ENCODE data around the gene BPTF. TPM values are rescaled to one million over a fixed set of nuclear protein-coding genes. Genes with fewer than 3 reads are reported as not detected.

BPTF gene
- total and polyA plus RNA-seq, 2 experiments from 2014 or later: 38.1 to 46.3 TPM

GRCh38 chr17:67998466-67998865 is 173.2 kb downstream of the BPTF start:
- Histone ChIP-seq H3K4me1 (ENCODE audit: insufficient read depth) (peaks cover 8% of the 10 kb centered on the region), H3K36me3 (replicated peaks; ENCODE audit: insufficient read depth, low read depth) (no peaks in the 10 kb centered on the region), H4K20me1 (ENCODE audit: insufficient read depth, poor library complexity, severe bottlenecking) (no peaks in the 10 kb centered on the region), H3K9me3 (ENCODE audit: low read depth) (no peaks in the 10 kb centered on the region), H3K27me3 (no peaks in the 10 kb centered on the region), H3K4me3 (no peak overlapping the region), H3K27ac (no peak overlapping the region), H3K4me2 (no peak overlapping the region), H2AFZ (no peak overlapping the region), H3K9me2 (replicated peaks; ENCODE audit: insufficient read depth) (no peaks in the 10 kb centered on the region), H3K79me2 (no peaks in the 10 kb centered on the region)
- WGBS (ENCODE audit: low lambda C conversion rate, missing lambda C conversion rate): 73% methylated on average over 2 of the region's 2 CpGs
- TF ChIP-seq EZH2phosphoT487 (IDR thresholded peaks at IDR 0.05; ENCODE audit: low read depth, severe bottlenecking, unreplicated experiment) (no peak), EZH2 (IDR thresholded peaks at IDR 0.05; ENCODE audit: borderline replicate concordance) (no peak), CTCF (IDR thresholded peaks at IDR 0.05; ENCODE audit: poor library complexity) (no peak)
- DNase-seq (ENCODE audit: low spot score): no peak

GRCh38 chr17:67999291-67999911 is 174.1 kb downstream of the BPTF start:
- H3K27ac ChIP-seq: no peak overlapping the region
- H3K4me1 ChIP-seq (ENCODE audit: insufficient read depth): peaks cover 5% of the 10 kb centered on the region
- no peaks in the 10 kb centered on the region for H3K27me3 ChIP-seq
- H3K9me3 ChIP-seq (ENCODE audit: low read depth): no peaks in the 10 kb centered on the region
- H2AFZ ChIP-seq: no peak overlapping the region
- H3K4me2 ChIP-seq: no peak overlapping the region
- H3K79me2 ChIP-seq: no peaks in the 10 kb centered on the region
- no peak overlapping the region for H3K4me3 ChIP-seq
- no peaks in the 10 kb centered on the region for H3K9me2 ChIP-seq (replicated peaks; ENCODE audit: insufficient read depth)
- DNase-seq (ENCODE audit: low spot score): peak; percentile 30
- TF ChIP-seq CTCF (IDR thresholded peaks at IDR 0.05; ENCODE audit: poor library complexity): no peak
- no peak for TF ChIP-seq EZH2 (IDR thresholded peaks at IDR 0.05; ENCODE audit: borderline replicate concordance)
- no peak for TF ChIP-seq EZH2phosphoT487 (IDR thresholded peaks at IDR 0.05; ENCODE audit: low read depth, severe bottlenecking, unreplicated experiment)
- H4K20me1 ChIP-seq (ENCODE audit: insufficient read depth, poor library complexity, severe bottlenecking): no peaks in the 10 kb centered on the region
- WGBS (ENCODE audit: low lambda C conversion rate, missing lambda C conversion rate): 87% methylated on average over 3 of the region's 3 CpGs
- H3K36me3 ChIP-seq (replicated peaks; ENCODE audit: insufficient read depth, low read depth): no peaks in the 10 kb centered on the region

- no peak overlapping the region for H3K27ac ChIP-seq
- no peak for TF ChIP-seq CTCF (IDR thresholded peaks at IDR 0.05; ENCODE audit: poor library complexity)
- H3K4me3 ChIP-seq: no peak overlapping the region
- H3K36me3 ChIP-seq (replicated peaks; ENCODE audit: insufficient read depth, low read depth): no peaks in the 10 kb centered on the region
- no peak overlapping the region for H3K4me2 ChIP-seq
- H3K9me3 ChIP-seq (ENCODE audit: low read depth): no peaks in the 10 kb centered on the region
- no peaks in the 10 kb centered on the region for H3K79me2 ChIP-seq
- H3K9me2 ChIP-seq (replicated peaks; ENCODE audit: insufficient read depth): no peaks in the 10 kb centered on the region
- no peak for DNase-seq (ENCODE audit: low spot score)
- H2AFZ ChIP-seq: no peak overlapping the region
- WGBS (ENCODE audit: low lambda C conversion rate, missing lambda C conversion rate): 80% methylated on average over 3 of the region's 3 CpGs
- no peaks in the 10 kb centered on the region for H3K4me1 ChIP-seq (ENCODE audit: insufficient read depth)
- no peaks in the 10 kb centered on the region for H3K27me3 ChIP-seq
- no peaks in the 10 kb centered on the region for H4K20me1 ChIP-seq (ENCODE audit: insufficient read depth, poor library complexity, severe bottlenecking)
Observed at GRCh38 chr17:68004201-68004600, 178.9 kb downstream of the BPTF start.

- no peak for DNase-seq (ENCODE audit: low spot score)
- no peak overlapping the region for H3K4me3 ChIP-seq
- WGBS (ENCODE audit: low lambda C conversion rate, missing lambda C conversion rate): 69% methylated on average over 6 of the region's 6 CpGs
- H3K27me3 ChIP-seq: no peaks in the 10 kb centered on the region
- no peak overlapping the region for H3K4me2 ChIP-seq
- H2AFZ ChIP-seq: no peak overlapping the region
- no peaks in the 10 kb centered on the region for H3K9me3 ChIP-seq (ENCODE audit: low read depth)
- no peaks in the 10 kb centered on the region for H3K79me2 ChIP-seq
- H4K20me1 ChIP-seq (ENCODE audit: insufficient read depth, poor library complexity, severe bottlenecking): no peaks in the 10 kb centered on the region
- no peak for TF ChIP-seq EZH2phosphoT487 (IDR thresholded peaks at IDR 0.05; ENCODE audit: low read depth, severe bottlenecking, unreplicated experiment)
- TF ChIP-seq CTCF (IDR thresholded peaks at IDR 0.05; ENCODE audit: poor library complexity): no peak
- no peak for TF ChIP-seq EZH2 (IDR thresholded peaks at IDR 0.05; ENCODE audit: borderline replicate concordance)
- no peak overlapping the region for H3K27ac ChIP-seq
- H3K4me1 ChIP-seq (ENCODE audit: insufficient read depth): no peaks in the 10 kb centered on the region
- H3K9me2 ChIP-seq (replicated peaks; ENCODE audit: insufficient read depth): no peaks in the 10 kb centered on the region
- no peaks in the 10 kb centered on the region for H3K36me3 ChIP-seq (replicated peaks; ENCODE audit: insufficient read depth, low read depth)
Observed at GRCh38 chr17:68006797-68007196, 181.5 kb downstream of the BPTF start.
